Measurements from ENCODE around the gene PMVK. TPM values are rescaled to one million over a fixed set of nuclear protein-coding genes. Genes with fewer than 3 reads are reported as not detected.

The PMVK gene
- total and polyA plus RNA-seq, 3 experiments from 2014 or later: 44.7 to 55.5 (median 45.2) TPM

- Mint-ChIP-seq H3K27me3 (peaks cover 0 to 4% of the 10 kb centered on the region in 2 donors), H3K36me3 (peaks cover 8 to 76% (median 13%) of the 10 kb centered on the region in 3 donors), H3K4me3 (peak overlapping the region in 1 of 7 donors; percentile 13), H3K9me3 (no peaks in the 10 kb centered on the region), H3K27ac (peak overlapping the region in 7 of 8 donors; percentile 43 to 98 (median 65)), H3K4me1 (peaks cover 43 to 66% (median 57%) of the 10 kb centered on the region in 3 donors)
- H3K36me3 ChIP-seq (ENCODE audit: insufficient read depth, low read length): peaks cover 54% of the 10 kb centered on the region
- no peak overlapping the region for H3K27ac ChIP-seq (ENCODE audit: low read depth, low read length)
- CTCF ChIA-PET: interaction anchor here (1.1 to 2.2 kb wide), 3 partner anchors 10 to 53 kb away, joined by 3 to 7 read pairs (median 5); partner anchors contain the start of gene PMVK
- POLR2A ChIA-PET: interaction anchor here (0.7 to 0.8 kb wide), 2 partner anchors 35 to 279 kb away, joined by 3 read pairs; no protein-coding TSS in a partner anchor
- no peaks in the 10 kb centered on the region for H3K27me3 ChIP-seq (ENCODE audit: insufficient read depth, low read length, poor library complexity, severe bottlenecking)
- peaks cover 50% of the 10 kb centered on the region for H3K4me1 ChIP-seq (ENCODE audit: insufficient read depth, low read length)
- DNase-seq: no peak
- no peak overlapping the region for H3K4me3 ChIP-seq (ENCODE audit: low read length)
- no peaks in the 10 kb centered on the region for H3K9me3 ChIP-seq (ENCODE audit: low read length)
These were observed 9.7 kb upstream of the PMVK start for GRCh38 chr1:154945962-154946850.

- Mint-ChIP-seq H3K27me3 (peaks cover 0 to 4% of the 10 kb centered on the region in 2 donors), H3K27ac (peak overlapping the region in 6 of 8 donors; percentile 17 to 98 (median 64)), H3K9me3 (no peaks in the 10 kb centered on the region), H3K4me1 (peaks cover 43 to 66% (median 57%) of the 10 kb centered on the region in 3 donors), H3K4me3 (peak overlapping the region in 2 of 7 donors; percentile 27 to 44), H3K36me3 (peaks cover 8 to 67% (median 9%) of the 10 kb centered on the region in 3 donors)
- H3K4me1 ChIP-seq (ENCODE audit: insufficient read depth, low read length): peaks cover 50% of the 10 kb centered on the region
- H3K36me3 ChIP-seq (ENCODE audit: insufficient read depth, low read length): peaks cover 45% of the 10 kb centered on the region
- CTCF ChIA-PET: interaction anchor here (1.1 to 2.6 kb wide), 3 partner anchors 9 to 49 kb away, joined by 3 to 7 read pairs (median 7); partner anchors contain the start of genes PMVK and PYGO2
- peak overlapping the region; percentile 24 for H3K27ac ChIP-seq (ENCODE audit: low read depth, low read length)
- POLR2A ChIA-PET: interaction anchor here (0.7 to 0.8 kb wide), 2 partner anchors 8 to 36 kb away, joined by 3 read pairs; partner anchors contain the start of gene PMVK
- H3K27me3 ChIP-seq (ENCODE audit: insufficient read depth, low read length, poor library complexity, severe bottlenecking): no peaks in the 10 kb centered on the region
- no peak overlapping the region for H3K4me3 ChIP-seq (ENCODE audit: low read length)
- no peaks in the 10 kb centered on the region for H3K9me3 ChIP-seq (ENCODE audit: low read length)
- DNase-seq: no peak
These were observed 8.8 kb upstream of the PMVK start for GRCh38 chr1:154945160-154945961.

- Mint-ChIP-seq H3K36me3 (peaks cover 8 to 63% (median 9%) of the 10 kb centered on the region in 3 donors), H3K4me1 (peaks cover 46 to 70% (median 60%) of the 10 kb centered on the region in 3 donors), H3K4me3 (peak overlapping the region in 4 of 7 donors; percentile 16 to 44 (median 30)), H3K9me3 (no peaks in the 10 kb centered on the region), H3K27ac (peak overlapping the region in 6 of 8 donors; percentile 88 to 98 (median 92)), H3K27me3 (peaks cover 0 to 4% of the 10 kb centered on the region in 2 donors)
- Histone ChIP-seq H3K4me3 (ENCODE audit: low read length) (no peak overlapping the region), H3K36me3 (ENCODE audit: insufficient read depth, low read length) (peaks cover 43% of the 10 kb centered on the region), H3K27me3 (ENCODE audit: insufficient read depth, low read length, poor library complexity, severe bottlenecking) (no peaks in the 10 kb centered on the region), H3K4me1 (ENCODE audit: insufficient read depth, low read length) (peaks cover 54% of the 10 kb centered on the region), H3K9me3 (ENCODE audit: low read length) (no peaks in the 10 kb centered on the region), H3K27ac (ENCODE audit: low read depth, low read length) (peak overlapping the region; percentile 24)
- DNase-seq: no peak
- POLR2A ChIA-PET: no interaction called here
- CTCF ChIA-PET: interaction anchor here (0.7 to 2.6 kb wide), 10 partner anchors 8 to 275 kb away, joined by 3 to 7 read pairs (median 4); partner anchors contain the start of genes PMVK and PYGO2
These were observed 8.1 kb upstream of the PMVK start for GRCh38 chr1:154944401-154945159.

GRCh38 chr1:154943649-154944400, 7.3 kb upstream of the PMVK start:
- H3K9me3 Mint-ChIP-seq: no peaks in the 10 kb centered on the region
- peaks cover 0 to 3% of the 10 kb centered on the region in 2 donors for H3K27me3 Mint-ChIP-seq
- CTCF ChIA-PET: interaction anchor here (0.7 to 2.6 kb wide), 9 partner anchors 17 to 274 kb away, joined by 3 to 7 read pairs (median 4); partner anchors contain the start of gene PYGO2
- no peak overlapping the region for H3K4me3 ChIP-seq (ENCODE audit: low read length)
- H3K4me1 ChIP-seq (ENCODE audit: insufficient read depth, low read length): peaks cover 54% of the 10 kb centered on the region
- H3K27me3 ChIP-seq (ENCODE audit: insufficient read depth, low read length, poor library complexity, severe bottlenecking): no peaks in the 10 kb centered on the region
- H3K36me3 Mint-ChIP-seq: peaks cover 8 to 55% (median 8%) of the 10 kb centered on the region in 3 donors
- H3K9me3 ChIP-seq (ENCODE audit: low read length): no peaks in the 10 kb centered on the region
- H3K27ac ChIP-seq (ENCODE audit: low read depth, low read length): peak overlapping the region; percentile 17
- no peak for DNase-seq
- H3K36me3 ChIP-seq (ENCODE audit: insufficient read depth, low read length): peaks cover 42% of the 10 kb centered on the region
- peak overlapping the region; percentile 11 to 78 (median 55) for H3K4me3 Mint-ChIP-seq
- H3K4me1 Mint-ChIP-seq: peaks cover 47 to 69% (median 57%) of the 10 kb centered on the region in 3 donors
- H3K27ac Mint-ChIP-seq: peak overlapping the region; percentile 66 to 98 (median 90)
- POLR2A ChIA-PET: interaction anchor here (0.6 kb wide), 1 partner anchor 9 kb away, joined by 3 read pairs; no protein-coding TSS in a partner anchor

GRCh38 chr1:154941333-154942013, 5.0 kb upstream of the PMVK start:
- H3K27me3 Mint-ChIP-seq: peaks cover 0 to 3% of the 10 kb centered on the region in 2 donors
- peak overlapping the region; percentile 74 to 98 (median 88) for H3K27ac Mint-ChIP-seq
- no peak overlapping the region for H3K4me3 ChIP-seq (ENCODE audit: low read length)
- ChIA-PET POLR2A (interaction anchor here (2.6 kb wide), 1 partner anchor 13 kb away, joined by 15 read pairs; the partner anchor contains the start of gene PBXIP1), CTCF (interaction anchor here (1.0 to 2.3 kb wide), 3 partner anchors 57 to 120 kb away, joined by 3 to 9 read pairs (median 6); no protein-coding TSS in a partner anchor)
- no peaks in the 10 kb centered on the region for H3K27me3 ChIP-seq (ENCODE audit: insufficient read depth, low read length, poor library complexity, severe bottlenecking)
- peak overlapping the region in 2 of 7 donors; percentile 20 to 44 for H3K4me3 Mint-ChIP-seq
- H3K9me3 ChIP-seq (ENCODE audit: low read length): no peaks in the 10 kb centered on the region
- H3K36me3 Mint-ChIP-seq: peaks cover 3 to 42% (median 4%) of the 10 kb centered on the region in 3 donors
- DNase-seq: no peak
- peaks cover 56 to 84% (median 69%) of the 10 kb centered on the region in 3 donors for H3K4me1 Mint-ChIP-seq
- no peaks in the 10 kb centered on the region for H3K9me3 Mint-ChIP-seq
- peak overlapping the region; percentile 35 for H3K27ac ChIP-seq (ENCODE audit: low read depth, low read length)
- H3K4me1 ChIP-seq (ENCODE audit: insufficient read depth, low read length): peaks cover 59% of the 10 kb centered on the region
- peaks cover 22% of the 10 kb centered on the region for H3K36me3 ChIP-seq (ENCODE audit: insufficient read depth, low read length)

- H3K4me1 Mint-ChIP-seq: peaks cover 59 to 86% (median 72%) of the 10 kb centered on the region in 3 donors
- peaks cover 66% of the 10 kb centered on the region for H3K4me1 ChIP-seq (ENCODE audit: insufficient read depth, low read length)
These were observed 4.2 kb upstream of the PMVK start for GRCh38 chr1:154940651-154941194.

More at GRCh38 chr1:154940651-154941194, 4.2 kb upstream of the PMVK start:
- H3K4me3 Mint-ChIP-seq: peak overlapping the region in 6 of 7 donors; percentile 20 to 55 (median 44)
- H3K9me3 ChIP-seq (ENCODE audit: low read length): no peaks in the 10 kb centered on the region
- peak overlapping the region; percentile 74 to 98 (median 90) for H3K27ac Mint-ChIP-seq
- peaks cover 16% of the 10 kb centered on the region for H3K36me3 ChIP-seq (ENCODE audit: insufficient read depth, low read length)
- H3K27me3 Mint-ChIP-seq: peaks cover 0 to 3% of the 10 kb centered on the region in 2 donors
- no peaks in the 10 kb centered on the region for H3K27me3 ChIP-seq (ENCODE audit: insufficient read depth, low read length, poor library complexity, severe bottlenecking)
- H3K4me3 ChIP-seq (ENCODE audit: low read length): no peak overlapping the region
- H3K27ac ChIP-seq (ENCODE audit: low read depth, low read length): no peak overlapping the region
- H3K9me3 Mint-ChIP-seq: no peaks in the 10 kb centered on the region
- ChIA-PET POLR2A (interaction anchor here (2.6 kb wide), 1 partner anchor 14 kb away, joined by 15 read pairs; the partner anchor contains the start of gene PBXIP1), CTCF (interaction anchor here (1.0 to 2.3 kb wide), 4 partner anchors 15 to 121 kb away, joined by 3 to 9 read pairs (median 6); partner anchors contain the start of gene PBXIP1)
- peak in 1 of 5 donors; percentile 14 for DNase-seq
- H3K36me3 Mint-ChIP-seq: peaks cover 0 to 38% (median 2%) of the 10 kb centered on the region in 3 donors

Data from CD8-positive, alpha-beta memory T cell (primary cell).